ENCODE data around the gene USP38. TPM values are rescaled to one million over a fixed set of nuclear protein-coding genes. Genes with fewer than 3 reads are reported as not detected.

Gene USP38
- total and polyA plus RNA-seq, 2 donors (not counting 3 experiments of a cell fraction or from before 2014, with no cell fraction given), result 7.5 to 17.0 TPM

DNA sequence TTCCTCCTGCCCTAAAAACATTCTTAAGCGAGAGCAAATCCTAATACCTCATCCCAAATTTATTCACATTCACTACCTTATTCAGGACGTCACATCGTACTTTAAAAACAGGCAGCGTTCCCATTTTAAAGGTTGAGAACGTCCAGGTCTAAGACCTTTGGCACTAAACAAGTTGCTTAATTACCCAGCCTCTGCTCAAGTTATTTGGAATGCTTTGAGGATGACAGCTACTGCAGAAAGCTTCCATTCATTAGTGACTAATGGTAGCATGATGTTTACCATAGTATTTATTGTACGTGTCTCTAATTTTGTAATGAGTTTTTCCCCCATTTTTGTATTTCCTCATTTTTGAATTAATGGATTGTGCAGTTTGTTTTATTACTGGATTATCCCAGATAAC, 1.5 kb downstream of the USP38 start:
- Histone ChIP-seq H3K4me2 (ENCODE audit: insufficient read depth, low read length) (peak overlapping the region; percentile 95), H3K9me1 (replicated peaks; ENCODE audit: control insufficient read depth, extremely low read depth, insufficient read depth, low read length) (no peaks in the 10 kb centered on the region), H3K27me3 (ENCODE audit: control insufficient read depth in 2 of 2, insufficient read depth in 2 of 2, low read length in 2 of 2) (no peaks in the 10 kb centered on the region), H3K9me3 (replicated peaks; ENCODE audit: control insufficient read depth, insufficient read depth, low read length) (no peaks in the 10 kb centered on the region), H3K27ac (ENCODE audit: insufficient read depth, low read depth, low read length) (peak overlapping the region; percentile 62), H3K9ac (replicated peaks; ENCODE audit: extremely low read depth, insufficient read depth, low read length) (peak overlapping the region; percentile 74), H3K4me3 (replicated peaks in 1 of 3; ENCODE audit: insufficient read depth in 1 of 3, low read depth in 1 of 3, low read length in 3 of 3) (peak overlapping the region; percentile 64 to 80 (median 69)), H4K20me1 (replicated peaks; ENCODE audit: control insufficient read depth, extremely low read depth, insufficient read depth, low read length) (no peaks in the 10 kb centered on the region), H2AFZ (ENCODE audit: low read depth, low read length) (no peak overlapping the region), H3K4me1 (ENCODE audit: control insufficient read depth, extremely low read depth, insufficient read depth, low read length) (peaks cover 36% of the 10 kb centered on the region), H3K79me2 (ENCODE audit: control insufficient read depth, insufficient read depth, low read length) (peaks cover 61% of the 10 kb centered on the region), H3K36me3 (ENCODE audit: control insufficient read depth in 2 of 2, extremely low read depth in 1 of 2, insufficient read depth in 2 of 2, low read length in 2 of 2) (peaks cover 0 to 6% of the 10 kb centered on the region in 2 experiments)
- intact Hi-C loops (cut with micrococcal nuclease) (loop anchor here (5.0 to 10.0 kb wide), 3 partner anchors 341 to 1831 kb away; partner anchors contain the start of gene INPP4B), dilution Hi-C loops (cut with MboI; ENCODE audit: extremely low pct_ligation_motif_present, low sequenced_read_pairs) (no loop called here)
- peak; percentile 21 for DNase-seq (ENCODE audit: low read depth, low spot score)
- no peak for FAIRE-seq
- no TSS peak for BruUV-seq (replicated peaks)
- ChIA-PET POLR2A (no interaction called here), CTCF (interaction anchor here (1.2 kb wide), 1 partner anchor 201 kb away, joined by 3 read pairs; no protein-coding TSS in a partner anchor)
- no peak for TF ChIP-seq POLR2A (IDR thresholded peaks at IDR 0.05; ENCODE audit: low read depth, low read length)
- TF ChIP-seq, protein P1, sequence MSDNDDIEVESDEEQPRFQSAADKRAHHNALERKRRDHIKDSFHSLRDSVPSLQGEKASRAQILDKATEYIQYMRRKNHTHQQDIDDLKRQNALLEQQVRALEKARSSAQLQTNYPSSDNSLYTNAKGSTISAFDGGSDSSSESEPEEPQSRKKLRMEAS (IDR thresholded peaks at IDR 0.05; ENCODE audit: insufficient read depth, insufficient read length), result no peak
- TF ChIP-seq GATA2 (IDR thresholded peaks at IDR 0.05; ENCODE audit: insufficient read depth, insufficient read length, low read depth, low read length), result no peak
- TF ChIP-seq, protein P2, sequence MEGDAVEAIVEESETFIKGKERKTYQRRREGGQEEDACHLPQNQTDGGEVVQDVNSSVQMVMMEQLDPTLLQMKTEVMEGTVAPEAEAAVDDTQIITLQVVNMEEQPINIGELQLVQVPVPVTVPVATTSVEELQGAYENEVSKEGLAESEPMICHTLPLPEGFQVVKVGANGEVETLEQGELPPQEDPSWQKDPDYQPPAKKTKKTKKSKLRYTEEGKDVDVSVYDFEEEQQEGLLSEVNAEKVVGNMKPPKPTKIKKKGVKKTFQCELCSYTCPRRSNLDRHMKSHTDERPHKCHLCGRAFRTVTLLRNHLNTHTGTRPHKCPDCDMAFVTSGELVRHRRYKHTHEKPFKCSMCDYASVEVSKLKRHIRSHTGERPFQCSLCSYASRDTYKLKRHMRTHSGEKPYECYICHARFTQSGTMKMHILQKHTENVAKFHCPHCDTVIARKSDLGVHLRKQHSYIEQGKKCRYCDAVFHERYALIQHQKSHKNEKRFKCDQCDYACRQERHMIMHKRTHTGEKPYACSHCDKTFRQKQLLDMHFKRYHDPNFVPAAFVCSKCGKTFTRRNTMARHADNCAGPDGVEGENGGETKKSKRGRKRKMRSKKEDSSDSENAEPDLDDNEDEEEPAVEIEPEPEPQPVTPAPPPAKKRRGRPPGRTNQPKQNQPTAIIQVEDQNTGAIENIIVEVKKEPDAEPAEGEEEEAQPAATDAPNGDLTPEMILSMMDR (IDR thresholded peaks at IDR 0.05; ENCODE audit: extremely low read depth in 1 of 2, insufficient read depth in 1 of 2, low read depth in 1 of 2, low read length in 2 of 2), result no peak
- TF ChIP-seq POLR2AphosphoS5 (IDR thresholded peaks at IDR 0.05; ENCODE audit: insufficient read depth, low read depth, low read length), result no peak
- no peak for TF ChIP-seq MYC (IDR thresholded peaks at IDR 0.05; ENCODE audit: low read depth, low read length)
- TF ChIP-seq FOS (IDR thresholded peaks at IDR 0.05; ENCODE audit: borderline replicate concordance, insufficient read depth, low read length), result no peak
- TF ChIP-seq EZH2 (IDR thresholded peaks at IDR 0.05; ENCODE audit: borderline replicate concordance, low read depth, low read length, severe bottlenecking), result no peak
- no peak for TF ChIP-seq JUN (IDR thresholded peaks at IDR 0.05; ENCODE audit: borderline replicate concordance, insufficient read depth, insufficient read length, low read depth)
